Measurements from ENCODE around the gene PACRG.

DNA sequence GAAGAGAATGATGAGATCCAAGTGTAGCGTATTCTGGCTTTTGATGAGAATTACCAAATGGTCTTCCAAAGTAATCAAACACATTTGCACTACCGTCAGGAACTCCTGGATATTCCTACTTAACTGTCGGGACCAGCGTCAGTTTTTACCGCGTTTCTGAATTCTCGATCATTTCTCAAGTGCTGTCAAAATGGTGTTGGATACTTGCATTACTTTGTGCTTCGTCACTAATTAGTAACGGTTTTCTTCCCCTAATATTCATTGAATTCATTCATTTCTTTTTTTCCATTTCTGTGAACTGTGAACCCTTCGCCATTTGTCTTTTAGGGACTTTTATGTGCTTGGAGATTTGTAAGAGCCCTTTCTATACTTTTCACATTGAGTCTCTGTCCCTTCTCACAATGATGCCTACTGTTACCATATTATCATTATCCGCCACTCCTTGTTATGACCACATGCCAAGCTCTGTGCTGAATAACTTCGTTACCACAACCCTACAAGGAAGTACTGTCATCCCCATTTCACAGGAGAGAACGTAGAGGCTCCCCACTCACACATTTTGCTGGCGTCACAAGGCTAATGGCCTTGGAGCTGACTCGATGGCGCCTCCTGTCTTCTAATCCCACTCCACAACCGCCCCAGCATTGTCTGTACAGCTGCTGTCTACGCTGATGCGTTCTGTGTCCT, 612.6 kb downstream of the PACRG start:
- TF ChIP-seq, protein P1, sequence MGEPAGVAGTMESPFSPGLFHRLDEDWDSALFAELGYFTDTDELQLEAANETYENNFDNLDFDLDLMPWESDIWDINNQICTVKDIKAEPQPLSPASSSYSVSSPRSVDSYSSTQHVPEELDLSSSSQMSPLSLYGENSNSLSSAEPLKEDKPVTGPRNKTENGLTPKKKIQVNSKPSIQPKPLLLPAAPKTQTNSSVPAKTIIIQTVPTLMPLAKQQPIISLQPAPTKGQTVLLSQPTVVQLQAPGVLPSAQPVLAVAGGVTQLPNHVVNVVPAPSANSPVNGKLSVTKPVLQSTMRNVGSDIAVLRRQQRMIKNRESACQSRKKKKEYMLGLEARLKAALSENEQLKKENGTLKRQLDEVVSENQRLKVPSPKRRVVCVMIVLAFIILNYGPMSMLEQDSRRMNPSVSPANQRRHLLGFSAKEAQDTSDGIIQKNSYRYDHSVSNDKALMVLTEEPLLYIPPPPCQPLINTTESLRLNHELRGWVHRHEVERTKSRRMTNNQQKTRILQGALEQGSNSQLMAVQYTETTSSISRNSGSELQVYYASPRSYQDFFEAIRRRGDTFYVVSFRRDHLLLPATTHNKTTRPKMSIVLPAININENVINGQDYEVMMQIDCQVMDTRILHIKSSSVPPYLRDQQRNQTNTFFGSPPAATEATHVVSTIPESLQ (CRISPR knock-in tag; IDR thresholded peaks at IDR 0.05), result no peak
- TF ChIP-seq, protein P2, sequence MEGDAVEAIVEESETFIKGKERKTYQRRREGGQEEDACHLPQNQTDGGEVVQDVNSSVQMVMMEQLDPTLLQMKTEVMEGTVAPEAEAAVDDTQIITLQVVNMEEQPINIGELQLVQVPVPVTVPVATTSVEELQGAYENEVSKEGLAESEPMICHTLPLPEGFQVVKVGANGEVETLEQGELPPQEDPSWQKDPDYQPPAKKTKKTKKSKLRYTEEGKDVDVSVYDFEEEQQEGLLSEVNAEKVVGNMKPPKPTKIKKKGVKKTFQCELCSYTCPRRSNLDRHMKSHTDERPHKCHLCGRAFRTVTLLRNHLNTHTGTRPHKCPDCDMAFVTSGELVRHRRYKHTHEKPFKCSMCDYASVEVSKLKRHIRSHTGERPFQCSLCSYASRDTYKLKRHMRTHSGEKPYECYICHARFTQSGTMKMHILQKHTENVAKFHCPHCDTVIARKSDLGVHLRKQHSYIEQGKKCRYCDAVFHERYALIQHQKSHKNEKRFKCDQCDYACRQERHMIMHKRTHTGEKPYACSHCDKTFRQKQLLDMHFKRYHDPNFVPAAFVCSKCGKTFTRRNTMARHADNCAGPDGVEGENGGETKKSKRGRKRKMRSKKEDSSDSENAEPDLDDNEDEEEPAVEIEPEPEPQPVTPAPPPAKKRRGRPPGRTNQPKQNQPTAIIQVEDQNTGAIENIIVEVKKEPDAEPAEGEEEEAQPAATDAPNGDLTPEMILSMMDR (IDR thresholded peaks at IDR 0.05), result no peak
- TF ChIP-seq, protein P3, sequence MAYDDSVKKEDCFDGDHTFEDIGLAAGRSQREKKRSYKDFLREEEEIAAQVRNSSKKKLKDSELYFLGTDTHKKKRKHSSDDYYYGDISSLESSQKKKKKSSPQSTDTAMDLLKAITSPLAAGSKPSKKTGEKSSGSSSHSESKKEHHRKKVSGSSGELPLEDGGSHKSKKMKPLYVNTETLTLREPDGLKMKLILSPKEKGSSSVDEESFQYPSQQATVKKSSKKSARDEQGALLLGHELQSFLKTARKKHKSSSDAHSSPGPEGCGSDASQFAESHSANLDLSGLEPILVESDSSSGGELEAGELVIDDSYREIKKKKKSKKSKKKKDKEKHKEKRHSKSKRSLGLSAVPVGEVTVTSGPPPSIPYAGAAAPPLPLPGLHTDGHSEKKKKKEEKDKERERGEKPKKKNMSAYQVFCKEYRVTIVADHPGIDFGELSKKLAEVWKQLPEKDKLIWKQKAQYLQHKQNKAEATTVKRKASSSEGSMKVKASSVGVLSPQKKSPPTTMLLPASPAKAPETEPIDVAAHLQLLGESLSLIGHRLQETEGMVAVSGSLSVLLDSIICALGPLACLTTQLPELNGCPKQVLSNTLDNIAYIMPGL (CRISPR knock-in tag; IDR thresholded peaks at IDR 0.05), result no peak
- TF ChIP-seq, protein P4, sequence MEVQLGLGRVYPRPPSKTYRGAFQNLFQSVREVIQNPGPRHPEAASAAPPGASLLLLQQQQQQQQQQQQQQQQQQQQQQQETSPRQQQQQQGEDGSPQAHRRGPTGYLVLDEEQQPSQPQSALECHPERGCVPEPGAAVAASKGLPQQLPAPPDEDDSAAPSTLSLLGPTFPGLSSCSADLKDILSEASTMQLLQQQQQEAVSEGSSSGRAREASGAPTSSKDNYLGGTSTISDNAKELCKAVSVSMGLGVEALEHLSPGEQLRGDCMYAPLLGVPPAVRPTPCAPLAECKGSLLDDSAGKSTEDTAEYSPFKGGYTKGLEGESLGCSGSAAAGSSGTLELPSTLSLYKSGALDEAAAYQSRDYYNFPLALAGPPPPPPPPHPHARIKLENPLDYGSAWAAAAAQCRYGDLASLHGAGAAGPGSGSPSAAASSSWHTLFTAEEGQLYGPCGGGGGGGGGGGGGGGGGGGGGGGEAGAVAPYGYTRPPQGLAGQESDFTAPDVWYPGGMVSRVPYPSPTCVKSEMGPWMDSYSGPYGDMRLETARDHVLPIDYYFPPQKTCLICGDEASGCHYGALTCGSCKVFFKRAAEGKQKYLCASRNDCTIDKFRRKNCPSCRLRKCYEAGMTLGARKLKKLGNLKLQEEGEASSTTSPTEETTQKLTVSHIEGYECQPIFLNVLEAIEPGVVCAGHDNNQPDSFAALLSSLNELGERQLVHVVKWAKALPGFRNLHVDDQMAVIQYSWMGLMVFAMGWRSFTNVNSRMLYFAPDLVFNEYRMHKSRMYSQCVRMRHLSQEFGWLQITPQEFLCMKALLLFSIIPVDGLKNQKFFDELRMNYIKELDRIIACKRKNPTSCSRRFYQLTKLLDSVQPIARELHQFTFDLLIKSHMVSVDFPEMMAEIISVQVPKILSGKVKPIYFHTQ (CRISPR knock-in tag; IDR thresholded peaks at IDR 0.05), result no peak
- TF ChIP-seq ETV6 (CRISPR knock-in tag; IDR thresholded peaks at IDR 0.05) (no peak), FOXK1 (CRISPR knock-in tag; IDR thresholded peaks at IDR 0.05) (no peak), NR2C2 (CRISPR knock-in tag; IDR thresholded peaks at IDR 0.05) (no peak), SP1 (CRISPR knock-in tag; conservative IDR thresholded peaks at IDR 0.05) (no peak), ESRRA (CRISPR knock-in tag; IDR thresholded peaks at IDR 0.05; ENCODE audit: borderline replicate concordance) (no peak)
- TF ChIP-seq, protein P5, sequence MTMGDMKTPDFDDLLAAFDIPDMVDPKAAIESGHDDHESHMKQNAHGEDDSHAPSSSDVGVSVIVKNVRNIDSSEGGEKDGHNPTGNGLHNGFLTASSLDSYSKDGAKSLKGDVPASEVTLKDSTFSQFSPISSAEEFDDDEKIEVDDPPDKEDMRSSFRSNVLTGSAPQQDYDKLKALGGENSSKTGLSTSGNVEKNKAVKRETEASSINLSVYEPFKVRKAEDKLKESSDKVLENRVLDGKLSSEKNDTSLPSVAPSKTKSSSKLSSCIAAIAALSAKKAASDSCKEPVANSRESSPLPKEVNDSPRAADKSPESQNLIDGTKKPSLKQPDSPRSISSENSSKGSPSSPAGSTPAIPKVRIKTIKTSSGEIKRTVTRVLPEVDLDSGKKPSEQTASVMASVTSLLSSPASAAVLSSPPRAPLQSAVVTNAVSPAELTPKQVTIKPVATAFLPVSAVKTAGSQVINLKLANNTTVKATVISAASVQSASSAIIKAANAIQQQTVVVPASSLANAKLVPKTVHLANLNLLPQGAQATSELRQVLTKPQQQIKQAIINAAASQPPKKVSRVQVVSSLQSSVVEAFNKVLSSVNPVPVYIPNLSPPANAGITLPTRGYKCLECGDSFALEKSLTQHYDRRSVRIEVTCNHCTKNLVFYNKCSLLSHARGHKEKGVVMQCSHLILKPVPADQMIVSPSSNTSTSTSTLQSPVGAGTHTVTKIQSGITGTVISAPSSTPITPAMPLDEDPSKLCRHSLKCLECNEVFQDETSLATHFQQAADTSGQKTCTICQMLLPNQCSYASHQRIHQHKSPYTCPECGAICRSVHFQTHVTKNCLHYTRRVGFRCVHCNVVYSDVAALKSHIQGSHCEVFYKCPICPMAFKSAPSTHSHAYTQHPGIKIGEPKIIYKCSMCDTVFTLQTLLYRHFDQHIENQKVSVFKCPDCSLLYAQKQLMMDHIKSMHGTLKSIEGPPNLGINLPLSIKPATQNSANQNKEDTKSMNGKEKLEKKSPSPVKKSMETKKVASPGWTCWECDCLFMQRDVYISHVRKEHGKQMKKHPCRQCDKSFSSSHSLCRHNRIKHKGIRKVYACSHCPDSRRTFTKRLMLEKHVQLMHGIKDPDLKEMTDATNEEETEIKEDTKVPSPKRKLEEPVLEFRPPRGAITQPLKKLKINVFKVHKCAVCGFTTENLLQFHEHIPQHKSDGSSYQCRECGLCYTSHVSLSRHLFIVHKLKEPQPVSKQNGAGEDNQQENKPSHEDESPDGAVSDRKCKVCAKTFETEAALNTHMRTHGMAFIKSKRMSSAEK (CRISPR knock-in tag; IDR thresholded peaks at IDR 0.05; ENCODE audit: borderline replicate concordance), result no peak
- TF ChIP-seq, protein P6, sequence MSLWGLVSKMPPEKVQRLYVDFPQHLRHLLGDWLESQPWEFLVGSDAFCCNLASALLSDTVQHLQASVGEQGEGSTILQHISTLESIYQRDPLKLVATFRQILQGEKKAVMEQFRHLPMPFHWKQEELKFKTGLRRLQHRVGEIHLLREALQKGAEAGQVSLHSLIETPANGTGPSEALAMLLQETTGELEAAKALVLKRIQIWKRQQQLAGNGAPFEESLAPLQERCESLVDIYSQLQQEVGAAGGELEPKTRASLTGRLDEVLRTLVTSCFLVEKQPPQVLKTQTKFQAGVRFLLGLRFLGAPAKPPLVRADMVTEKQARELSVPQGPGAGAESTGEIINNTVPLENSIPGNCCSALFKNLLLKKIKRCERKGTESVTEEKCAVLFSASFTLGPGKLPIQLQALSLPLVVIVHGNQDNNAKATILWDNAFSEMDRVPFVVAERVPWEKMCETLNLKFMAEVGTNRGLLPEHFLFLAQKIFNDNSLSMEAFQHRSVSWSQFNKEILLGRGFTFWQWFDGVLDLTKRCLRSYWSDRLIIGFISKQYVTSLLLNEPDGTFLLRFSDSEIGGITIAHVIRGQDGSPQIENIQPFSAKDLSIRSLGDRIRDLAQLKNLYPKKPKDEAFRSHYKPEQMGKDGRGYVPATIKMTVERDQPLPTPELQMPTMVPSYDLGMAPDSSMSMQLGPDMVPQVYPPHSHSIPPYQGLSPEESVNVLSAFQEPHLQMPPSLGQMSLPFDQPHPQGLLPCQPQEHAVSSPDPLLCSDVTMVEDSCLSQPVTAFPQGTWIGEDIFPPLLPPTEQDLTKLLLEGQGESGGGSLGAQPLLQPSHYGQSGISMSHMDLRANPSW (CRISPR knock-in tag; conservative IDR thresholded peaks at IDR 0.05; ENCODE audit: low read depth), result no peak
- TF ChIP-seq, protein P7, sequence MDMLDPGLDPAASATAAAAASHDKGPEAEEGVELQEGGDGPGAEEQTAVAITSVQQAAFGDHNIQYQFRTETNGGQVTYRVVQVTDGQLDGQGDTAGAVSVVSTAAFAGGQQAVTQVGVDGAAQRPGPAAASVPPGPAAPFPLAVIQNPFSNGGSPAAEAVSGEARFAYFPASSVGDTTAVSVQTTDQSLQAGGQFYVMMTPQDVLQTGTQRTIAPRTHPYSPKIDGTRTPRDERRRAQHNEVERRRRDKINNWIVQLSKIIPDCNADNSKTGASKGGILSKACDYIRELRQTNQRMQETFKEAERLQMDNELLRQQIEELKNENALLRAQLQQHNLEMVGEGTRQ (CRISPR knock-in tag; IDR thresholded peaks at IDR 0.05), result no peak
